ENCODE data around the gene OR52E5. TPM values are rescaled to one million over a fixed set of nuclear protein-coding genes. Genes with fewer than 3 reads are reported as not detected.

OR52E5 gene
- total RNA-seq: not detected in 2 replicates

- no peak for DNase-seq (ENCODE audit: low read depth, low spot score)
Measured at GRCh38 chr11:5892908-5893307, at the start of gene OR52E5. Gene OR52E5, plus strand, starts transcription at chr11:5893208. Its CDS starts 7,569 bp downstream, at chr11:5900777.

- DNase-seq (ENCODE audit: low read depth, low spot score): no peak
Measured at GRCh38 chr11:5846701-5847100, 46.3 kb upstream of the OR52E5 start.

GRCh38 chr11:5847711-5848110, 45.3 kb upstream of the OR52E5 start:
- no peak for DNase-seq (ENCODE audit: low read depth, low spot score)

GRCh38 chr11:5851002-5851401, 42.0 kb upstream of the OR52E5 start:
- no peak for DNase-seq (ENCODE audit: low read depth, low spot score)

- DNase-seq (ENCODE audit: low read depth, low spot score): no peak
Measured at GRCh38 chr11:5857590-5857989, 35.4 kb upstream of the OR52E5 start, which contains the start of gene OR52E8. Gene OR52E8, minus strand, starts transcription at chr11:5857690. Its CDS starts 0 bp downstream, at chr11:5857690.

- no peak for DNase-seq (ENCODE audit: low read depth, low spot score)
Measured at GRCh38 chr11:5865826-5866225, 27.2 kb upstream of the OR52E5 start.

GRCh38 chr11:5878564-5878963, 14.4 kb upstream of the OR52E5 start:
- no peak for DNase-seq (ENCODE audit: low read depth, low spot score)

- DNase-seq (ENCODE audit: low read depth, low spot score): no peak
Measured at GRCh38 chr11:5880329-5880728, 12.7 kb upstream of the OR52E5 start, which contains the start of gene OR52E4. Gene OR52E4, plus strand, starts transcription at chr11:5880629. Its CDS starts 3,664 bp downstream, at chr11:5884293.

GRCh38 chr11:5881756-5882155, 11.3 kb upstream of the OR52E5 start:
- DNase-seq (ENCODE audit: low read depth, low spot score): no peak

GRCh38 chr11:5887172-5887571, 5.8 kb upstream of the OR52E5 start:
- no peak for DNase-seq (ENCODE audit: low read depth, low spot score)

- no peak for DNase-seq (ENCODE audit: low read depth, low spot score)
Measured at GRCh38 chr11:5887661-5888060, 5.3 kb upstream of the OR52E5 start.

- DNase-seq (ENCODE audit: low read depth, low spot score): no peak
Measured at GRCh38 chr11:5891216-5891800, 1.7 kb upstream of the OR52E5 start.

GRCh38 chr11:5899534-5899933, 6.5 kb downstream of the OR52E5 start:
- no peak for DNase-seq (ENCODE audit: low read depth, low spot score)

GRCh38 chr11:5910540-5910939, 17.5 kb downstream of the OR52E5 start:
- no peak for DNase-seq (ENCODE audit: low read depth, low spot score)

- no peak for DNase-seq (ENCODE audit: low read depth, low spot score)
Measured at GRCh38 chr11:5922749-5923426, 29.9 kb downstream of the OR52E5 start.

GRCh38 chr11:5923427-5923776, 30.4 kb downstream of the OR52E5 start:
- no peak for DNase-seq (ENCODE audit: low read depth, low spot score)

- no peak for DNase-seq (ENCODE audit: low read depth, low spot score)
Measured at GRCh38 chr11:5923794-5924193, 30.8 kb downstream of the OR52E5 start.

GRCh38 chr11:5928271-5928670, 35.3 kb downstream of the OR52E5 start:
- no peak for DNase-seq (ENCODE audit: low read depth, low spot score)

- no peak for DNase-seq (ENCODE audit: low read depth, low spot score)
Measured at GRCh38 chr11:5928811-5929210, 35.8 kb downstream of the OR52E5 start.

- DNase-seq (ENCODE audit: low read depth, low spot score): no peak
Measured at GRCh38 chr11:5929571-5930368, 36.8 kb downstream of the OR52E5 start.

- DNase-seq (ENCODE audit: low read depth, low spot score): no peak
Measured at GRCh38 chr11:5930614-5931013, 37.6 kb downstream of the OR52E5 start.

- DNase-seq (ENCODE audit: low read depth, low spot score): no peak
Measured at GRCh38 chr11:5931061-5931460, 38.1 kb downstream of the OR52E5 start.

Measured in pulmonary artery endothelial cell (primary cell).